Measurements from ENCODE around the gene RSRC1.

DNA sequence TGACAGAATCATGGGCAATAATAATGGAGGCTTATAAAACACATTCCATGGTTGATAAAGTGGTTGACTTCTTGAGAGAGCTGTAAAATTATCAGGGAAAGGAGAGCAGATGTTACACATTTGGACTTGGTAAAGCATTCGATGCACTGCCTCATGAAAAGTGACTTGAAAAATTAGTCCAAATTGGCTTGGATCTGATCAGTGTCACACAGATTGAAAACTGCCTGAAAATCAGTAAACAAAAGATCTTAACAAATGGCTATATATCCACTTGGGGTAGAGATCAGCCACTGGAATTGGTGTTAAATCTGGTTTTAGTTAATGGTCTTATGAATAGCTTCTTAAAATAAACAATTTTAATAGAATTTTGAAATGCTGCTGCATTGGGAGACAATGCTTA is 24.0 kb upstream of the RSRC1 start:
- TF ChIP-seq, protein P1, sequence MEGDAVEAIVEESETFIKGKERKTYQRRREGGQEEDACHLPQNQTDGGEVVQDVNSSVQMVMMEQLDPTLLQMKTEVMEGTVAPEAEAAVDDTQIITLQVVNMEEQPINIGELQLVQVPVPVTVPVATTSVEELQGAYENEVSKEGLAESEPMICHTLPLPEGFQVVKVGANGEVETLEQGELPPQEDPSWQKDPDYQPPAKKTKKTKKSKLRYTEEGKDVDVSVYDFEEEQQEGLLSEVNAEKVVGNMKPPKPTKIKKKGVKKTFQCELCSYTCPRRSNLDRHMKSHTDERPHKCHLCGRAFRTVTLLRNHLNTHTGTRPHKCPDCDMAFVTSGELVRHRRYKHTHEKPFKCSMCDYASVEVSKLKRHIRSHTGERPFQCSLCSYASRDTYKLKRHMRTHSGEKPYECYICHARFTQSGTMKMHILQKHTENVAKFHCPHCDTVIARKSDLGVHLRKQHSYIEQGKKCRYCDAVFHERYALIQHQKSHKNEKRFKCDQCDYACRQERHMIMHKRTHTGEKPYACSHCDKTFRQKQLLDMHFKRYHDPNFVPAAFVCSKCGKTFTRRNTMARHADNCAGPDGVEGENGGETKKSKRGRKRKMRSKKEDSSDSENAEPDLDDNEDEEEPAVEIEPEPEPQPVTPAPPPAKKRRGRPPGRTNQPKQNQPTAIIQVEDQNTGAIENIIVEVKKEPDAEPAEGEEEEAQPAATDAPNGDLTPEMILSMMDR (IDR thresholded peaks at IDR 0.05) = no peak
- no peak for TF ChIP-seq EZH2 (IDR thresholded peaks at IDR 0.05)

Measured in neural progenitor cell (in vitro differentiated cells).